ENCODE measurements around the gene PLEKHA8.
"Not testable (repeated sequence)": the region's sequence is repeated elsewhere in the genome, so short reads cannot be mapped to it uniquely, and the experiment has no call there.

PLEKHA8 gene

GRCh38 chr7:30023524-30023923 is 4.7 kb upstream of the PLEKHA8 start:
- DNase-seq (ENCODE audit: low read depth), result no peak

DNA sequence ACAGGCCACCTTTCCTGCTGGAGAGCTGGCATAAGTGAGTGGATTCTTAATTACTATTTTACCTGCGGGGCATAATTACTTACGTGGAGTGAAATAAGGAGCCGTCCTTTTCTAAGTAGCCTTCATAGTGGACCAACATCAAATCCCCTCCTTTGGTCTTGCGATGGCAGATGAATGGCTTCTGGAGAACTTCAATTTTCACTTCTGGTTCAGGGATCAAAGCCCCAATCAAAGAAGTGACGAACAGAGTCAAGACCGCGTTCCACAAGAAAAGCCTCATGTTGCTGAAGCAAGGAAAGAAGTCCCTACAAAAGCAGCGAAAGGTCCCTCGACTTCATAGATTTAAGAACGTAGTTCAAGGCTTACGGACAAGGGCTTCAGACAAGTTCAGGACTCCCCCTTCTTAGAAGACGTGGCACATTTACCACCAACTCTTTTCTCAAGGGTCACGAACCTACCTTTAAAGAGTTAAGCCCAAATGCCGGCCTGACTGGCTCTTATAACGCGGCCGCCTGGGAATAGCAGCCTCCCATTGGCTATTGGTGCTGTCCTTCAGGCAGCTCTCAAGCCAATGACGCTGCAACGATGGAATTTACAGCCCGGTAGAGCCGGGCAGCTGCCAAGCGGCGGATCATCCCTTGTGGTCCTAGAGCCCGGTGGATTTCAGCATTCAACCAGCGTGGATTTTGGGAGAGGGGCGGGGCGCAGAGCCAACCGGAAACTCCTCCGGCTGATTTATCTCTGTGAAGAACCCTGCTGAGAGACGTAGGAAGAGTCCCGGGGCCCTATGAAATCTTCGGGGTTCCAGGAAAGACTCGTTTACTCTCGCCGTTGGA is 1.8 kb upstream of the PLEKHA8 start, which contains the start of gene FKBP14:
Gene FKBP14 (minus strand): TSS at position 474 of the 836 bp plus-strand sequence. CDS start 194 bp downstream, at position 280.
- peak; percentile 66 for DNase-seq (ENCODE audit: low read depth)

- no peak for DNase-seq (ENCODE audit: low read depth)
These were observed 1.2 kb upstream of the PLEKHA8 start for GRCh38 chr7:30027065-30027456.

- no peak for DNase-seq (ENCODE audit: low read depth)
These were observed 434 bp upstream of the PLEKHA8 start for GRCh38 chr7:30027740-30028215.

DNA sequence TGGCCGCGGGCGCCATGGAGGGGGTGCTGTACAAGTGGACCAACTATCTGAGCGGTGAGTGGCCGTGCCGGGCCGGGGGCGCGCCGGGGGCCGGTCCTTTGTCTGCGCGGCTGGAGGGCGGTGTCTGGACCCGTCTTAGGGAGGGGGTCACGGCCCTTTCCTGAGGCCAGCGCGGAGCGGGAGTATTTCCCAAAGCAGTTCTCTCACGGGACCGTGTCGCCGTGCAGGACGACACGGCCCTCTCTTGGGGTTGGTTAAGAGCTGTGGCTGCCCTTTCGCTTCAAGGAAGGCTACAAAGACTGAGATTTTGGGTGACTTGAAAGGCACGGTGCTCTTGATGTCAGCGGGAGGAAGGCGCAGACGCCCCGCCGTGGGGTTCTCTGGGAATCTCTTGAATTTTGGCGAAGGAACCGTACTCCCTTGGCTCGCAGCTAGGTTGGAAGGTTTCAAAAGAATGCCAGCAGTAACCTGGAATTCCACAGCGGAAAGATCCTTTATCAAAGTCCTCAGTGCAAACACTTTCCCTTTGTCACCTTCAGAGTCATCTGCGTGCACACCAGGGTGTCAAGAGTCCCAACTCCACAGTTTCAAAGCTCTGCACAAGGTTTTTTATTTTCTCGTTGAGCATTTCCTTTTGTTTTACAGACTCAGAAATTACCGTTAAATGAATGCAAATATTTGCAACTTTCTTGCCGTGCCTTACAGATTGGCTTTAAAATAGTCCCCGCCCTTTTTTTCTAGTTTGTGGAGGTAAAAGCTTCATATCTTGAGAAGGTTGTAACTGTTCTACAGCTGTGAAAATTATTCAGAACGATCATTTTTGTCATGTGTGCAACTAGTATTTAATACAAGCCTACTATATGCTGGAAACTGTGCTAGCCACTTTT is 780 bp downstream of the PLEKHA8 start:
- DNase-seq (ENCODE audit: low read depth), result no peak

DNA sequence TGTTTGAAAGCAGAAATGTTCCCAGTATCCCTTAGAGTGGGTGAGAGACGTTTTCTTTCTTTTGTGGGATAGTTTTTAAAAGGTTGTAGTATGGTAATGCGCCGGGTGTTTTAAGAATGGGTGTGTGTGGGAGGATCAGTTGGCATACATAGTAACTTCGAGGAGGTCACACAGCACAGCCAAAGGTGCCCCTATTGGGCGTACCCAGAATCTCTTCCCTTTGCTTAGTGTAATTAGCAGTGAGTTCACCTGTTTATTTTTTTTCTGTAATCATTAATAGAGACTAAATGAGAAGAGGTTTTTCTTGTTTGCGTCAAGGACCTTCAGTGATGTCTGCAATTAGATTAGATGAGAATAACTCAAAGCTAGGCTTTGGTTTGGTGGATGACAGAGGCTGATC is 1.5 kb downstream of the PLEKHA8 start:
- no peak for DNase-seq (ENCODE audit: low read depth)

DNA sequence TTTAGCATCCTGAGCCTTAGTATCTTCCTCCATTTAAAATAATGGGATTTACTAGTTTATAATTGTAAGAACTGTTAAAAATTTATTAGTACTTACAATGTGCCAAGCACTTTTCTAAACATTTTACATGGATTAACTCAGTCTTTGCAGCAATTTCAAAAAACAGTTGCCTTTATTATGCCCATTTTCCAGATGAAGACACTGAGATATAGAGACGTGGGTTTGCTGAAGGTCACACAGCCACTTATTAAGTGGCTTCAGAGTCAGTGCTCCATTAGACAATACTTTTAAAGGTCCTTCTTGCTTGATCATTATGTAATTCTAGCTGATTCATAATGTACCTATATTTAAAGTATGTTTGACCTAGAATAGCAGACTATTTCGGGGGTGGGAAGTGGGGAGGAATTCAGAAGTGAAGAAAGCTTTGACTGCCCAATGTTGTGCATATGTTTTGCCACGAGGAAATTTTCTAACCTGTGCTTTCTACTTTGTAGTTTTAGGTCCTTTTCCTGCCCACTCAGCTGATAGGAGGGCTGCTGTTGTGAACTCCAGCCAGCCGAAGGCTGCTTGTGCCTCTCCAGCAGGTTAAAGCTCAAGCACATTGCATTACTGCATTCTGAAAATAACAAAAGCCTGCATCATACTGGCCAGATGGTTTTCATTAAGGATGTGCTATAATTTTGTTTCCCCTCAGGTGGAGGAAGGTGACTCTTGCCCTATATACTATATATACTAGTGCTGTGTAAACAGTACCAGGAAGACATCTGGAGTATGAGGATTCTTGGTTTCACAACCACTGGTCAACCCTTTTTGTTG is 4.3 kb downstream of the PLEKHA8 start:
- no peak for DNase-seq (ENCODE audit: low read depth)

- no peak for DNase-seq (ENCODE audit: low read depth)
These were observed 6.3 kb downstream of the PLEKHA8 start for GRCh38 chr7:30034501-30034900.

- DNase-seq (ENCODE audit: low read depth), result no peak
These were observed 8.0 kb downstream of the PLEKHA8 start for GRCh38 chr7:30036220-30036619.

- no peak for DNase-seq (ENCODE audit: low read depth)
These were observed 10.2 kb downstream of the PLEKHA8 start for GRCh38 chr7:30038196-30038980.

DNA sequence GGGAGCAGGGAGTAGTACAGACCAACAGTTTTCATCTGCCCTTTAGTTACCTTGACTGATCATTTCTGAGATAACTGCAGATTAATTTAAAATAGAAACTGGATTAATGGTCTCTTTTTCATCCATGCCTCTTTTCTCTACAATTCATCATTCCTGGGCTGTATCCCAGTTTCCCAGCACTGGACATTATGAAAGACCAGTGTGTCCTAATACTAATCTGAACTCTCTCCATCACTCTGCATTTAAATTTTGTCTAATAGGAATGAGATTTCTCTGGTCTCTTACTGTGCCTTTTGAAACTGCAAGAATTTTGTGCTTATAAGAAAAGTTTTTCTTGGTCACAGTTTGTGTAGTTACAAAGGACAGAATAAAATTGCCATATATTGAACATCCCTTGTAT is 12.7 kb downstream of the PLEKHA8 start:
- DNase-seq (ENCODE audit: low read depth), result no peak

GRCh38 chr7:30041526-30042269 is 13.5 kb downstream of the PLEKHA8 start:
- DNase-seq (ENCODE audit: low read depth), result no peak

DNA sequence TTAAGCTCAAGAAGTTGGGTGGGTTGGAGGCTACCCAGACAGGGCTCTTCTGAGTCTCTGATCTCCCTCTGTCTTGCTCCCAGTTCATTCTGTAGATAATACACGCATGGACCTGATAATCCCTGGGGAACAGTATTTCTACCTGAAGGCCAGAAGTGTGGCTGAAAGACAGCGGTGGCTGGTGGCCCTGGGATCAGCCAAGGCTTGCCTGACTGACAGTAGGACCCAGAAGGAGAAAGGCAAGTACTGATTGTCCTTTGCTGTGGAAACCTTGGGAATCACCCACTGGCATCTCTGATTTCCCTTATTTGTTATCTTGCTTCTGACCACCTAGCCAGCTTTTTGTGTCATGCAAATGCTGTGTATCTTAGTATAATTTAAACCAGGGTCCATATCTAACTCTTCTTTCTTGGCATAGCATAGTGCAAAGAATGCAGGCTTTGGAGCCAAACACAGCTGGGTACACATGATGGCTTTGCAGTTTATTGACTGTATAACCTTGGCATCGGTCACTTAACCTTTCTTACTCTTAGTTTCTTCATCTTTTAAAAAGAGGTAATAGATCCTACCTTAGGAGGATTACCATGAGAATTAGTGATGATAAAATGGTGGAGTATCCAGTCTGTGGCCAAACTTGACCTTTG is 18.0 kb downstream of the PLEKHA8 start:
- DNase-seq (ENCODE audit: low read depth), result no peak

- DNase-seq (ENCODE audit: low read depth), result no peak
These were observed 18.9 kb downstream of the PLEKHA8 start for GRCh38 chr7:30047124-30047523.

- DNase-seq (ENCODE audit: low read depth), result no peak
These were observed 20.4 kb downstream of the PLEKHA8 start for GRCh38 chr7:30048582-30048981.

DNA sequence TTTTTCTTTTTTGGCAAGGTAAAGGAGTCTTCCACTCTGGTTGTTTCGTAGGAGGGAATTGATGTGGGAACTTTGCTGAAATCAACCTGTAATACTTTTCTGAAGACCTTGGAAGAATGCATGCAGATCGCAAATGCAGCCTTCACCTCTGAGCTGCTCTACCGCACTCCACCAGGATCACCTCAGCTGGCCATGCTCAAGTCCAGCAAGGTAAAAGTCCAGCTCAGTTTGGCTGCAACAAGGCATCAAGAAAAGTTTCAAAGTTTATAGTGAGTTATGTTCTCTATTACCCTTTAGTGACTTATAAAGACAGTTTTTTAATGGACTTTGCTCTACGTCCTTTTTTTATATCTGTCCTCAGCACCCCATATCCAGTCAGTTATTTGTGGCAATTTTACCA is 21.0 kb downstream of the PLEKHA8 start:
- DNase-seq (ENCODE audit: low read depth), result no peak

- no peak for DNase-seq (ENCODE audit: low read depth)
These were observed 24.9 kb downstream of the PLEKHA8 start for GRCh38 chr7:30053068-30053467.

DNA sequence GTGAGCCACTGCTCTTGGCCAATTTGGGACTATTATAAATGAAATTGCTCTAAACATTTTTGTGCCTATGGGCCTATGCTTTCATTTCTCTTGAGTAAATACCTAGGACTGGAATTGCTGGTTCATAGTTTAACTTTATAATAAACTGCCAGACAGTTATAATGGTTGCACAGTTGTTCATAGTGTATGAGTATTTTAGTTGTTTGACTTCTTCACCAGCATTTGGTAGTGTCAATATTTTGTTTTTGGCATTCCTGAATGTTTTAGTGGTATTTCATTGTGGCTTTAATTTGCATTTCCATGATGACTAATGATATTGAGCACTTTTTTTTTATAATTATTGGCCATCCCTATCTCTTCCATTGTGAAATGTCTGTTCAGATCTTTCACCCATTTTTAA is 29.5 kb downstream of the PLEKHA8 start:
- no peak for DNase-seq (ENCODE audit: low read depth)

- not testable (repeated sequence) for DNase-seq (ENCODE audit: low read depth)
These were observed 33.6 kb downstream of the PLEKHA8 start for GRCh38 chr7:30061786-30062185.

- DNase-seq (ENCODE audit: low read depth), result no peak
These were observed 34.4 kb downstream of the PLEKHA8 start for GRCh38 chr7:30062587-30062986.
